LHCN-M2 (cell line): ENCODE measurements around the gene OR4D10. TPM values are rescaled to one million over a fixed set of nuclear protein-coding genes. Genes with fewer than 3 reads are reported as not detected.
A peak's percentile ranks its signal among the peaks of the same experiment; 100 is the strongest.
"Not testable (repeated sequence)": the region's sequence is repeated elsewhere in the genome, so short reads cannot be mapped to it uniquely, and the experiment has no call there.

ENCODE experiments used
- DNase-seq: peaks from one replicate; pipeline ENCODE4 v3.0.0-alpha.2; 2012; ENCODE audit warnings: low read depth
- polyA plus RNA-seq: library from polyadenylated mRNA; unstranded; fragments of >200 nt; gene quantifications from one replicate; pipeline ENCODE4 v1.2.1, GENCODE V29; 2012; ENCODE audit warnings: missing spikeins
- total RNA-seq: library from RNA; depleted of rRNA; stranded (reverse); fragments of >200 nt; gene quantifications from 2 replicates; pipeline ENCODE4 v1.2.3, GENCODE V29; 2014; rRNA removed

OR4D10 gene
- not detected in 2 replicates for total RNA-seq
- polyA plus RNA-seq, result not detected

GRCh38 chr11:59473015-59473414 is at the start of gene OR4D10:
OR4D10 (plus strand) TSS chr11:59473315; CDS start chr11:59477430, 4,115 bp downstream.
- DNase-seq, result no peak

DNA sequence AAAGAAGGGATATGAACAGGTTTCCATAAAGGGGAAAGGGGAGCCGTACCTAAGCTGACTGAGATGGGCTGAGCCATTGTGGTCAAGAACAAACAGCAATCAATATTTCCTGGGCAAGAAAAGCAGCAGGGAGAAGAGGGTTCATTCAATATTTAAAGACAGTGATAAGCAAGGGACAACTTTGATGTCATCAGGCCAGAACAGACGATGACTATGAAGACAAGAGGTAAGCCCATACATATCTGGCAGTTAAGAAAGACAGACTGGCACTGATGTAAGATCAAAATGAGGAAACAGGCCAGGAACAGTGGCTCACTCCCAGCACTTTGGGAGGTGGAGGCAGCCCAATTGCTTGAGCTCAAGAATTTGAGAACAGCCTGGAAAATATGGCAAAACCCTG is 49.3 kb upstream of the OR4D10 start:
- no peak for DNase-seq

- no peak for DNase-seq
These were observed 48.0 kb upstream of the OR4D10 start for GRCh38 chr11:59425131-59425530.

DNA sequence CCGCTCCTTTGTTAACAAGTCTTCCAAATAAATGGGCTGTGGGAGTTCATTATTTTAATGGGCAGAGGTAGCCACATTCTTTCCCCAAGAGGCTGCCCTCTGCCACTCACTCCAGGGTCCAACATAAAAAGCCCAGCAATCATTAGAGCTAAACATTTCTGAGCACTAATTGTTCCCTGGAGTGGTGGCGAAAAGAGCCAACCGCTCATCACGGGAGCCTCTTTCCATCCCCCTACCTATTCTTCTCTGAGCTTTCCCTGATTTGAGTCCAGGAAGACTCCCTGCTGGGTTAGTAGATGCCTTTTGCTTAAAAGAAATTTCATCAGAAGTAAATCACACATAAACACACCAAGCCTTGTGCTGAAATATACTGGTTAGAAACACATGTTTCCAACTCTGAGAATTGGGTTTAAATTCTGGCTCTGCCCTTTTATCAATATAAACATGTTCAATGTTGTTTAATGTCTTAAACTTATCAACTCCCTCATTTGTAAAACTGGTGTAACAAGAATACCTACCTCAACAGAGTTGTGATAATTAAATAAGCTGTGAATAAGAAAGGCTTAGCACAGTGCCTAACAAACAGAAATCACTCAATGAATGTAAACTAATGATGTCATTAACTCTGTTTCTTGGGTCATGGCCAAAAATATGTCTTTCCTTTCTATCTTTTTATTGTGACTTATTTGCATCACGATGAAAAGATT is 46.6 kb upstream of the OR4D10 start, which contains the start of gene OR5A2:
Gene OR5A2, minus strand, starts transcription at position 53 of the 707 bp plus-strand sequence. CDS start 3,460 bp downstream, outside the sequence.
- DNase-seq, result no peak

DNA sequence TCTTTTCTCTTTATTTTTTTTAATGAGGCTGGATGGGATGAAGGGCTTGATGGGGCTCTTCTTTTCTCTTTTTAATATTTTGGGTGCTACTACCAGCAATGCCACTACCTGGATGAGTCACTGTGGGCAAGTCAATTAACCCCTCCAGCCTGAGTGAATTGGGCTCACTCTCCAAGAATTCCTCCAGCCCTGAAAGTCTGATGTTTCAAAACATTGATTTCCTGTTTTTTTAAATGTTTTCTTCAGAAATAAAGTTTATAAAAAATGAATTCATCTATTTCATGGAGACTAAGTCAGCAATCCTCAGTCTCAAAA is 46.1 kb upstream of the OR4D10 start:
- no peak for DNase-seq

DNA sequence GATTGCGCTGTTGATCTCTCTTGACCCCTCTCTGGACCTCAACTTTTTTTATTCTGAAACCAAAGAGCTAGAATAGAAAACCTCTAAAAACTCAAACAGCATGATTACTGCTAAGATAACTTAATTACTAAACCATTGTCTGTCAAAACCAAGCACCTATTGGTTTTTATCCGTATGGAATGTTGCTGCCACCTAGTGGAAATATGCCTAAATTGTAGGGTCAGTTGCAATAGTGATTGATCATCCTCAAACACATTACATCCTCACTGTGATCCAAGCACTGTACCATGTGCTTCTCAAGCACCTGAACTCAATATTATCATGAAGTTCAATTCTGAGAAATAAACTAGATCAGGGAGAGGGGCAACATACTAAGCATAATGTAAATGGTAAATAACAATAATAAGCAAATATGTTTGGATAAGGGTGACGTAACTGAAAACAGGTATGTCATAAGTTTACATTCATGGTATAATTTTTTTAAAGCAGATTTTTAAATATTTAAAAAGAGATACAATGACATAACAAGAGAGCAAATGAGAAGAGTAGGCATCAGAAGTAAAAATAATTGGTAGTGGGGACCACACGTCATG is 43.1 kb upstream of the OR4D10 start:
- peak; percentile 27 for DNase-seq

- no peak for DNase-seq
These were observed 36.9 kb upstream of the OR4D10 start, which contains the start of gene OR5A1 for GRCh38 chr11:59436169-59436568. OR5A1 (plus strand) TSS chr11:59436469; CDS start chr11:59443169, 6,700 bp downstream.

GRCh38 chr11:59437770-59438169 is 35.3 kb upstream of the OR4D10 start:
- peak; percentile 5 for DNase-seq

- not testable (repeated sequence) for DNase-seq
These were observed 27.5 kb upstream of the OR4D10 start for GRCh38 chr11:59445624-59446023.

GRCh38 chr11:59448484-59448883 is 24.6 kb upstream of the OR4D10 start:
- DNase-seq, result no peak

GRCh38 chr11:59456661-59457060 is 16.5 kb upstream of the OR4D10 start, which contains the start of gene OR4D6:
OR4D6 (plus strand) TSS chr11:59456961; CDS start chr11:59456961, 0 bp downstream.
- no peak for DNase-seq

DNA sequence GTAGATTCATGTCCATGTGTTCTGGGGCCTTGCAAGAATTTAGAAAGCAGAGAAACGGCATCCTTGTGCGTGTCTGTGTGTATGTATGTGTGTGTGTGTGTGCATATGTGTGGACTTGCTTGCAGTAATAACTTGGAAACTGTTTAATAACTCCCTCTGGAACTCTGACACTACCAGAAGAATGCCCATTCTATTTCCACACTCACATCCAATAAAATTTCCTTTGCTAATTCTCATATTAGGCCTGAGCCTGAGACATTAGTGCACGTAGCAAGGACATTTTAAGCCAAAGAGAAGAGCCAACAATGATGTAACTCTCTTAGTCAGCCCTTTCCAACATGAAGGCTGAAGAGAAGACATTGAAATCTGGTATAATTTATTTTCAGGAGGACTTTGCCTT is 13.2 kb upstream of the OR4D10 start:
- no peak for DNase-seq

GRCh38 chr11:59463190-59463641 is 9.9 kb upstream of the OR4D10 start:
- DNase-seq, result peak; percentile 3

GRCh38 chr11:59475176-59475575 is 2.1 kb downstream of the OR4D10 start:
- DNase-seq, result no peak

DNA sequence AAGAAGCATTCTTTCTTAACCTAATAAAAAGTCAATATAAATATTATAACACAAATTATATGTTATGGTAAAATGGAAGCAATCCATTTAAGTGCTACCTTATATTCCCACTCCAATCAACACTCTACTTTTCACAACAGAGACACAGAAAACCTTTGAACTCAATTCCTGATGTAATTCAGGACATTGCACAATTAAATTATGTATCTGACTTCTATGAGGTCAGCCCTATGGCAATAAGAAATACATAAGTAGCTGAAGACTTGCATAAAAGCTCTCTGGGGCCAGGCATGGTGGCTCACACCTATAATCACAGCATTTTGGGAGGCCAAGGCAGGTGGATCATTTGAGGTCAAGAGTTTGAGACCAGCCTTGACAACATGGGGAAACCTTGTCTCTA is 6.8 kb downstream of the OR4D10 start:
- no peak for DNase-seq

DNA sequence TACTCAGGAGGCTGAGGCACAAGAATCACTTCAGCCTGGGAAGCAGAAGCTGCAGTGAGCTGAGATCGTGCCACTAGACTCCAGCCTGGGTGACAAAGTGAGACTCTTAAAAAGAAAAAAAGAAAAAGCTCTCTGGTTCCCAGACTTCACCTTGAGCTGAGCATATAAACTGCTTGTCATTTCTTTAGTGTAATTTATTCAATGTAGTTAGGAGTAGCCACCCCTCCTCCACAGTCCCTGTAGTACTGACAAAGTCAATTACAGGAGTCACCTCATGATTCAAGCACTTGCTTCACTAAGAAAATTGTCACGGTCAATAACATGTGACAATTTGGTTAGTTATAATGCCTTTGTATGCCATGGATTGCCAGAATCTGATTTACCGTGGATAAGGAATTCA is 7.2 kb downstream of the OR4D10 start:
- no peak for DNase-seq

GRCh38 chr11:59501931-59502330 is 28.8 kb downstream of the OR4D10 start:
- peak; percentile 3 for DNase-seq

GRCh38 chr11:59503276-59503675 is 30.2 kb downstream of the OR4D10 start, which contains the start of gene OR4D11:
OR4D11 (plus strand) TSS chr11:59503576; CDS start chr11:59503576, 0 bp downstream.
- DNase-seq, result no peak

- DNase-seq, result no peak
These were observed 38.0 kb downstream of the OR4D10 start, which contains the start of gene OR4D9 for GRCh38 chr11:59510941-59511589. OR4D9 (plus strand) TSS chr11:59511539; CDS start chr11:59514913, 3,374 bp downstream.

DNA sequence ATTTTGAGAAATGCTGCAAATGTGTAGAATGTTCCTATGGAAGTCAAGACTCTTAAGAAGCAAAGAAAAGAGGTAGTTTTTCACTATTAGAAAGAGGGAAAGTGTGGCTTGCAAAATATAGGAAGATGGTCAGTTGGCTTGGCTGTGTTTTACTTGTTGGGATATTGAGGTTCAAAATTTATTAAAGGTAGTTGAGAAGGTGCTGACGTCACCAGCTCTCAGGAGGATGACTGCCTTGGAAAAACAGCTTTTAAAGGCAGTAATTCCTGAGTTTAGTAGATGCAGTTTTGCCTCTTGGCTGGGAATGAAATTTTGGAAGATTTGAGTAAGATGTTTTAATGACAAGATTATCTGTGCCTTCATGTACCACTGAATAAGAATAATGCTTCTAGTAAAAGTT is 38.6 kb downstream of the OR4D10 start:
- DNase-seq, result no peak

DNA sequence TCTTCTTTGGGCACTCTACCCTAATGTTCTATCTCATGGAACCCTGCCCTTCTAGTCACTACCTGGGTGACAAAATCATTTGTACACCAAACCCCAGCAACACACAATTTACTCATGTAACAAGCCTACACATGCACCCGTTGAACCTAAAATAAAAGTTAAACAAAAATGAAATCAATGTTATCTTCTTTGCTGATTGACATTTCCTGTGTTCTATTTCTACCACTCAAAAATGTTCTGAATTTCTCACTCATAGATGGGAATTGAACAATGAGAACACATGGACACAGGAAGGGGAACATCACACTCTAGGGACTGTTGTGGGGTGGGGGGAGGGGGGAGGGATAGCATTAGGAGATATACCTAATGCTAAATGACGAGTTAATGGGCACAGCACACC is 47.0 kb downstream of the OR4D10 start:
- not testable (repeated sequence) for DNase-seq

DNA sequence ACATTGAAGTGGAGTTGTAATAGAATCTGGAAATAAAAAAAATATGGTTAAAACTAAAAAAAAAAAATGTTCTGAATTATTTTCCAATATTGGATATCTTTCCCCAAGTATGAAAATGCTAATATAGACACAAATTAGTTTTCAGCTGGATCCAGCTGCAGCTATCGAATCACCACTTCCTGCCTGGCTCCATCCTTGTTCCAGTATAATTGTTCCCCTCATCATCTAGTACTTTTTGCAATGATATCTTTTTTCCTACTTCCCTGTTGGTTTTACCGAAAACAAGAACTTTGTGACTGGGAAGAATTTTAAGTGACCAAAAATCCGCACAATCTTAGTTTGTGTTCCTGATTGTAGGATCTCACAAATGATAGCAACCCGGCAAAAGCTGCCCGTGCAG is 47.6 kb downstream of the OR4D10 start:
- no peak for DNase-seq
